Cardiac muscle cell (in vitro differentiated cells and primary cell): Measurements from ENCODE around the gene ANKUB1. TPM values are rescaled to one million over a fixed set of nuclear protein-coding genes. Genes with fewer than 3 reads are reported as not detected.
"Not testable (repeated sequence)": the region's sequence is repeated elsewhere in the genome, so short reads cannot be mapped to it uniquely, and the experiment has no call there.

Experiments used
- DNase-seq, 2 donors: peaks; one replicate each; pipeline versions ENCODE4 v3.0.0 to v3.0.0-alpha.2; 2010 to 2017; ENCODE audit warnings: low read depth in 1 of 2, low spot score in 1 of 2
- H3K27ac ChIP-seq: fragments of 200-600 bp; sonication (generic); 2 replicates; pipeline ENCODE4 v1.5.1; 2016
- H3K27me3 ChIP-seq: fragments of 200-600 bp; sonication (generic); 2 replicates; pipeline ENCODE4 v1.6.0; 2016; ENCODE audit warnings: control low read depth
- H3K36me3 ChIP-seq: fragments of 200-600 bp; sonication (generic); 2 replicates; pipeline ENCODE4 v1.5.1; 2016; ENCODE audit warnings: control low read depth
- H3K4me1 ChIP-seq: fragments of 200-600 bp; sonication (generic); 2 replicates; pipeline ENCODE4 v1.8.1; 2017; ENCODE audit warnings: low read depth, mild to moderate bottlenecking, mixed run types
- H3K4me3 ChIP-seq: fragments of 200-600 bp; sonication (generic); 2 replicates; pipeline ENCODE4 v1.5.1; 2016; ENCODE audit warnings: mild to moderate bottlenecking
- H3K9me3 ChIP-seq: fragments of 200-600 bp; sonication (generic); 2 replicates; pipeline ENCODE4 v1.5.1; 2017; ENCODE audit warnings: low read depth, mild to moderate bottlenecking, control low read depth
- CTCF ChIP-seq: IDR thresholded peaks from 2 replicates; pipeline ENCODE4 v1.5.1; 2012; ENCODE audit warnings: low read depth, mild to moderate bottlenecking, low read length
- polyA plus RNA-seq: library from polyadenylated mRNA; unstranded; fragments of >200 nt; fragmentation: Nextera tagmentation; extraction: Ambion mirVana; gene quantifications from 2 replicates; pipeline ENCODE4 v1.2.1, GENCODE V29; 2016
- total RNA-seq: library from RNA; depleted of rRNA; stranded (reverse); fragments of >200 nt; gene quantifications from 2 replicates; pipeline ENCODE4 v1.2.3, GENCODE V29; 2016

The ANKUB1 gene
- total and polyA plus RNA-seq, 2 experiments from 2014 or later: not detected

DNA sequence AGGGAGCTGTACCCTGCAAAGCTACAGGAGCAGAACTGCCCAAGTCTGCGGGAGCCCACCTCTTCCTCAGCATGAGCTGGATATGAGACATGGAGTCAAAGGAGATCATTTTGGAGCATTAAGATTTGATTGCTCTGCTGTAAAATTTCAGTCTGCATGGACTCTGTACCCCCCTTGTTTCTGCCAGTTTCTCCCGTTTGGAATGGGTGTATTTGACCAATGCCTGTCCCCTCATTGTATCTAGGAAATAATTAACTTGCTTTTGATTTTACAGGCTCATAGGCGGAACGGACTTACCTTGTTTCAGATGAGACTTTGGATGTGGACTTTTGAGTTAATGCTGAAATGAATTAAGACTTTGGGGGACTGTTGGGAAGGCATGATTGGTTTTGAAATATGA lies 39.0 kb upstream of the ANKUB1 start:
- no peak for DNase-seq
- Histone ChIP-seq H3K36me3 (no peaks in the 10 kb centered on the region), H3K4me1 (no peaks in the 10 kb centered on the region), H3K9me3 (peaks cover 3% of the 10 kb centered on the region), H3K27ac (no peak overlapping the region), H3K4me3 (no peak overlapping the region), H3K27me3 (no peaks in the 10 kb centered on the region)
- no peak for TF ChIP-seq CTCF

GRCh38 chr3:149830902-149831301 lies 38.5 kb upstream of the ANKUB1 start:
- Histone ChIP-seq H3K4me3 (no peak overlapping the region), H3K9me3 (peaks cover 3% of the 10 kb centered on the region), H3K36me3 (no peaks in the 10 kb centered on the region), H3K4me1 (no peaks in the 10 kb centered on the region), H3K27ac (no peak overlapping the region), H3K27me3 (no peaks in the 10 kb centered on the region)
- no peak for TF ChIP-seq CTCF
- DNase-seq: no peak

DNA sequence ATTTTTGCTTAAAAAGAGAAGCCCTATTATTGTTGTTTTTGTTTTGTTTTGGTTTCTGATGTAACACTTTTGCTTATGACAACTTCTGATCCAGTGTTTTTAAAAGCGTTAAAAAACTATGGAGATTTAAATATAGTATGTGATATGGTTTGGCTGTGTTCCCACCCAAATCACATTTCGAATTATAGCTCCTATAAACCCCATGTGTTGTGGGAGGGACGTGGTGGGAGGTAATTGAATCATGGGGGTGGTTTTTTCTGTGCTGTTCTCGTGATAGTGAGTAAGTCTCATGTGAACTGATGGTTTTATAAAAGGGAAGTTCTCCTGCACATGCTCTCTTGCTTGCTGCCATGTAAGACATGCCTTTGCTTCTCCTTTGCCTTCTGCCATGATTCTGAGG lies 37.3 kb upstream of the ANKUB1 start:
- not testable (repeated sequence) for H3K27me3 ChIP-seq, DNase-seq, H3K27ac ChIP-seq, H3K4me3 ChIP-seq, H3K9me3 ChIP-seq, H3K36me3 ChIP-seq, H3K4me1 ChIP-seq

- Histone ChIP-seq H3K36me3 (no peaks in the 10 kb centered on the region), H3K27ac (no peak overlapping the region), H3K4me1 (no peaks in the 10 kb centered on the region), H3K9me3 (peaks cover 3% of the 10 kb centered on the region), H3K27me3 (no peaks in the 10 kb centered on the region), H3K4me3 (no peak overlapping the region)
- DNase-seq: no peak
- TF ChIP-seq CTCF: no peak
Measured at GRCh38 chr3:149828390-149828789, 36.0 kb upstream of the ANKUB1 start.

DNA sequence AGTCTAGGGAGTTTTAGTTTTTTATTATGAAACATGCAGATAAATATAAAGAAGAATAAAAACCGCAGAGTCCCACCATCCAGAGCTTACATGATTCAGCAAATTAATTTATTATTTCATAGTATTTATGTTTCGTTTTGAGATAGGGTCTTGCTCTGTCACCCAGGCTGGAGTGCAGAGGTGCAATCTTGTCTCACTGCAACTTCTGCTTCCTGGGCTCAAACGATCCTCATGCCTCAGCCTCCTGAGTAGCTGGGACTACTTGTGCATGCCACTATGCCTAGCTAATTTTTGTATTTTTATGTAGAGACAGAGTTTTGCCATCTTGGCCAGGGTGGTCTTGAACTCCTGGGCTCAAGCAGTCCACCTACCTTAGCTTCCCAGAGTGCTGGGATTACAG lies 34.3 kb upstream of the ANKUB1 start:
- no peak for DNase-seq
- Histone ChIP-seq H3K9me3 (no peaks in the 10 kb centered on the region), H3K4me1 (no peaks in the 10 kb centered on the region), H3K4me3 (no peak overlapping the region), H3K27me3 (no peaks in the 10 kb centered on the region), H3K36me3 (no peaks in the 10 kb centered on the region), H3K27ac (no peak overlapping the region)
- TF ChIP-seq CTCF: no peak

GRCh38 chr3:149820183-149820582 lies 27.8 kb upstream of the ANKUB1 start:
- DNase-seq: no peak
- no peak for TF ChIP-seq CTCF
- no peaks in the 10 kb centered on the region for H3K4me1 ChIP-seq
- no peak overlapping the region for H3K4me3 ChIP-seq
- H3K36me3 ChIP-seq: no peaks in the 10 kb centered on the region
- H3K27me3 ChIP-seq: no peaks in the 10 kb centered on the region
- no peak overlapping the region for H3K27ac ChIP-seq
- no peaks in the 10 kb centered on the region for H3K9me3 ChIP-seq
